Liver (tissue), 9 donors: ENCODE results near the gene IFNG. TPM values are rescaled to one million over a fixed set of nuclear protein-coding genes. Genes with fewer than 3 reads are reported as not detected.

Experiments used
- DNase-seq: peaks from one replicate; pipeline ENCODE4 v3.0.0-alpha.2; 2017; ENCODE audit warnings: low spot score
- H3K27ac ChIP-seq, 2 donors: one replicate each; pipeline ENCODE4 v1.7.0; 2013; ENCODE audit warnings: inconsistent platforms in 2 of 2, low read length in 2 of 2, control low read depth in 1 of 2, low read depth in 1 of 2, mild to moderate bottlenecking in 1 of 2
- H3K27me3 ChIP-seq, 4 donors: one replicate each; pipeline versions ENCODE4 v1.6.1 to v1.7.0; 2013; ENCODE audit warnings: low read length in 3 of 4, inconsistent platforms in 1 of 4, mild to moderate bottlenecking in 1 of 4, moderate library complexity in 1 of 4; ENCODE audit not compliant: control insufficient read depth in 4 of 4, insufficient read depth in 4 of 4
- H3K36me3 ChIP-seq, 4 donors: one replicate each; pipeline versions ENCODE4 v1.6.1 to v1.7.0; 2013; ENCODE audit warnings: low read length in 3 of 4, mild to moderate bottlenecking in 3 of 4, low read depth in 1 of 4, moderate library complexity in 1 of 4; ENCODE audit not compliant: control insufficient read depth in 4 of 4, insufficient read depth in 3 of 4
- H3K4me1 ChIP-seq, 4 donors: one replicate each; pipeline versions ENCODE4 v1.6.1 to v1.7.0; 2013; ENCODE audit warnings: low read length in 3 of 4, mild to moderate bottlenecking in 3 of 4, moderate library complexity in 1 of 4; ENCODE audit not compliant: control insufficient read depth in 4 of 4, insufficient read depth in 4 of 4
- H3K4me3 ChIP-seq, 3 donors: one replicate each; pipeline versions ENCODE4 v1.6.1 to v1.7.0; 2013; ENCODE audit warnings: low read length in 3 of 3, control low read depth in 1 of 3, low read depth in 1 of 3, mild to moderate bottlenecking in 1 of 3
- H3K9ac ChIP-seq, 2 donors: one replicate each; pipeline ENCODE4 v1.7.0; 2013; ENCODE audit warnings: low read length in 2 of 2, mild to moderate bottlenecking in 2 of 2, moderate library complexity in 2 of 2, control low read depth in 1 of 2, low read depth in 1 of 2
- H3K9me3 ChIP-seq, 4 donors: one replicate each; pipeline versions ENCODE4 v1.6.1 to v1.7.0; 2013; ENCODE audit warnings: low read length in 3 of 4; ENCODE audit not compliant: control insufficient read depth in 4 of 4
- ATF3 ChIP-seq: IDR thresholded peaks from 2 replicates; pipeline ENCODE4 v1.6.1; 2016; ENCODE audit warnings: antibody characterized with exemption
- CTCF ChIP-seq: fragments of 150-350 bp; IDR thresholded peaks from 2 replicates; pipeline ENCODE4 v1.5.1; 2017; ENCODE audit warnings: improper control_type of control experiment, low read depth, low read length; ENCODE audit not compliant: missing input control
- EGR1 ChIP-seq, 2 donors: IDR thresholded peaks; 2 replicates each; pipeline ENCODE4 v1.6.1; 2016 to 2018; ENCODE audit warnings: antibody characterized with exemption in 2 of 2, low read depth in 2 of 2
- FOXA1 ChIP-seq: IDR thresholded peaks from 2 replicates; pipeline ENCODE4 v1.6.1; 2016; ENCODE audit warnings: antibody characterized with exemption
- FOXA2 ChIP-seq: IDR thresholded peaks from 2 replicates; pipeline ENCODE4 v1.6.1; 2016; ENCODE audit warnings: antibody characterized with exemption
- GABPA ChIP-seq, 2 donors: IDR thresholded peaks in 1 of 2; conservative IDR thresholded peaks in 1 of 2; 2 replicates each; pipeline ENCODE4 v1.6.1; 2016; ENCODE audit warnings: antibody characterized with exemption in 2 of 2, mild to moderate bottlenecking in 1 of 2, moderate library complexity in 1 of 2
- JUND ChIP-seq, 2 donors: IDR thresholded peaks; 2 replicates each; pipeline ENCODE4 v1.6.1; 2016; ENCODE audit warnings: antibody characterized with exemption in 2 of 2
- NR2F2 ChIP-seq: IDR thresholded peaks from 2 replicates; pipeline ENCODE4 v1.6.1; 2016; ENCODE audit warnings: antibody characterized with exemption
- RAD21 ChIP-seq, 2 donors: IDR thresholded peaks; 2 replicates each; pipeline ENCODE4 v1.6.1; 2016; ENCODE audit warnings: antibody characterized with exemption in 2 of 2, mild to moderate bottlenecking in 2 of 2
- REST ChIP-seq: IDR thresholded peaks from 2 replicates; pipeline ENCODE4 v1.6.1; 2016; ENCODE audit warnings: antibody characterized with exemption, mild to moderate bottlenecking
- SP1 ChIP-seq: IDR thresholded peaks from 2 replicates; pipeline ENCODE4 v1.6.1; 2018; ENCODE audit warnings: antibody characterized with exemption, mild to moderate bottlenecking
- TAF1 ChIP-seq: conservative IDR thresholded peaks from 2 replicates; pipeline ENCODE4 v1.6.1; 2016; ENCODE audit warnings: antibody characterized with exemption, mild to moderate bottlenecking
- YY1 ChIP-seq: IDR thresholded peaks from 2 replicates; pipeline ENCODE4 v1.6.1; 2016; ENCODE audit warnings: antibody characterized with exemption, mild to moderate bottlenecking
- WGBS: extraction: QIAGEN DNeasy Blood & Tissue Kit; methylation state at CpG from one replicate; pipeline ENCODE4 v1.1.7; 2013; 5-methylcytosine and 5-hydroxymethylcytosine counted together
- polyA plus RNA-seq, 2 donors: library from polyadenylated mRNA; stranded (reverse) in 1 of 2; unstranded in 1 of 2; fragments of 200-250 nt in 1 of 2; fragments of >200 nt in 1 of 2; fragmentation: Nextera tagmentation in 1 of 2; extraction: Ambion mirVana in 1 of 2; gene quantifications; one replicate each; pipeline versions ENCODE4 v1.2.1 to v1.2.3, GENCODE V29; 2013 to 2015
- total RNA-seq, 2 donors: library from RNA; depleted of rRNA; stranded (reverse); fragments of >200 nt; gene quantifications; one replicate each; pipeline ENCODE4 v1.2.3, GENCODE V29; 2014
- donor health status: healthy.
- donor health status: healthy.
- donor health status: healthy.
- donor health status: healthy.
- donor health status: healthy.

The IFNG gene
- total and polyA plus RNA-seq, 4 donors, result 0.08 TPM; not detected in 3

- peaks cover 0 to 4% (median 0%) of the 10 kb centered on the region in 4 donors for H3K9me3 ChIP-seq
- no peak for TF ChIP-seq FOXA1
- TF ChIP-seq RAD21 (IDR thresholded peaks at IDR 0.05), result no peak
- TF ChIP-seq GABPA (IDR thresholded peaks at IDR 0.05 in 1 of 2, conservative IDR thresholded peaks at IDR 0.05 in 1 of 2), result no peak
- no peak for TF ChIP-seq EGR1 (IDR thresholded peaks at IDR 0.05; ENCODE audit: low read depth in 2 of 2)
- TF ChIP-seq REST, result no peak
- TF ChIP-seq CTCF, result no peak
- TF ChIP-seq JUND (IDR thresholded peaks at IDR 0.05), result no peak
- TF ChIP-seq YY1, result no peak
- TF ChIP-seq ATF3, result no peak
- TF ChIP-seq SP1, result no peak
- TF ChIP-seq FOXA2, result no peak
- H3K9ac ChIP-seq, result no peak overlapping the region
- DNase-seq, result no peak
- H3K4me3 ChIP-seq, result no peak overlapping the region
- no peaks in the 10 kb centered on the region for H3K4me1 ChIP-seq
- H3K36me3 ChIP-seq, result no peaks in the 10 kb centered on the region
- WGBS, result 90% methylated on average over 2 of the region's 2 CpGs
- H3K27me3 ChIP-seq, result no peaks in the 10 kb centered on the region
- H3K27ac ChIP-seq, result no peak overlapping the region
Observed at GRCh38 chr12:68170726-68171125, 11.2 kb upstream of the IFNG start.

GRCh38 chr12:68169213-68169889, 9.8 kb upstream of the IFNG start:
- H3K4me1 ChIP-seq, result no peaks in the 10 kb centered on the region
- H3K27me3 ChIP-seq, result peaks cover 0 to 3% (median 0%) of the 10 kb centered on the region in 4 donors
- no peaks in the 10 kb centered on the region for H3K36me3 ChIP-seq
- H3K27ac ChIP-seq, result no peak overlapping the region
- H3K9me3 ChIP-seq, result no peaks in the 10 kb centered on the region
- H3K4me3 ChIP-seq, result no peak overlapping the region
- no peak for DNase-seq
- no peak overlapping the region for H3K9ac ChIP-seq
- TF ChIP-seq JUND (IDR thresholded peaks at IDR 0.05), result no peak
- TF ChIP-seq ATF3, result no peak
- TF ChIP-seq TAF1, result no peak
- no peak for TF ChIP-seq NR2F2
- 84% methylated on average over 1 of the region's 1 CpG for WGBS
